Hepatocyte (in vitro differentiated cells): ENCODE measurements around the gene CX3CR1. TPM values are rescaled to one million over a fixed set of nuclear protein-coding genes. Genes with fewer than 3 reads are reported as not detected.

Source experiments
- DNase-seq: peaks from one replicate; pipeline ENCODE4 v3.0.0-alpha.2; 2016; ENCODE audit warnings: low spot score
- H2AFZ ChIP-seq: fragments of 200-600 bp; sonication (generic); 2 replicates; pipeline ENCODE4 v1.6.0; 2016; ENCODE audit warnings: antibody characterized with exemption, mild to moderate bottlenecking
- H3K27ac ChIP-seq: fragments of 200-600 bp; sonication (generic); 2 replicates; pipeline ENCODE4 v1.5.1; 2016; ENCODE audit warnings: mild to moderate bottlenecking
- H3K27me3 ChIP-seq: fragments of 200-600 bp; sonication (generic); 2 replicates; pipeline ENCODE4 v1.6.1; 2016
- H3K36me3 ChIP-seq: fragments of 200-600 bp; sonication (generic); replicated peaks from 2 replicates; pipeline ENCODE4 v1.5.1; 2016; ENCODE audit warnings: low read depth; ENCODE audit not compliant: insufficient read depth
- H3K4me1 ChIP-seq: fragments of 200-600 bp; sonication (generic); 2 replicates; pipeline ENCODE4 v1.5.1; 2016; ENCODE audit warnings: mild to moderate bottlenecking, moderate library complexity; ENCODE audit not compliant: insufficient read depth
- H3K4me2 ChIP-seq: fragments of 200-600 bp; sonication (generic); 2 replicates; pipeline ENCODE4 v1.6.0; 2016
- H3K4me3 ChIP-seq: fragments of 200-600 bp; sonication (generic); 2 replicates; pipeline ENCODE4 v1.5.1; 2016; ENCODE audit warnings: mild to moderate bottlenecking
- H3K79me2 ChIP-seq: fragments of 200-600 bp; sonication (generic); 2 replicates; pipeline ENCODE4 v1.6.0; 2017; ENCODE audit warnings: mild to moderate bottlenecking
- H3K9me2 ChIP-seq: fragments of 200-600 bp; sonication (generic); replicated peaks from 2 replicates; pipeline ENCODE4 v1.6.0; 2017; ENCODE audit warnings: mild to moderate bottlenecking; ENCODE audit not compliant: insufficient read depth
- H3K9me3 ChIP-seq: fragments of 200-600 bp; sonication (generic); 2 replicates; pipeline ENCODE4 v1.5.1; 2016; ENCODE audit warnings: low read depth, mild to moderate bottlenecking
- H4K20me1 ChIP-seq: fragments of 200-600 bp; sonication (generic); 2 replicates; pipeline ENCODE4 v1.6.0; 2016; ENCODE audit warnings: mild to moderate bottlenecking; ENCODE audit not compliant: insufficient read depth, poor library complexity, severe bottlenecking
- CTCF ChIP-seq: fragments of 200-600 bp; sonication (generic); IDR thresholded peaks from 2 replicates; pipeline ENCODE4 v1.5.1; 2016; ENCODE audit warnings: antibody characterized with exemption, mild to moderate bottlenecking; ENCODE audit not compliant: poor library complexity
- EZH2 ChIP-seq: fragments of 200-600 bp; sonication (generic); IDR thresholded peaks from 2 replicates; pipeline ENCODE4 v1.6.1; 2016; ENCODE audit warnings: antibody characterized with exemption, mild to moderate bottlenecking, borderline replicate concordance
- EZH2phosphoT487 ChIP-seq: fragments of 200-600 bp; sonication (generic); IDR thresholded peaks from one replicate; pipeline ENCODE4 v1.6.1; 2018; ENCODE audit warnings: antibody characterized with exemption, mild to moderate bottlenecking, low read depth, moderate library complexity; ENCODE audit not compliant: unreplicated experiment, severe bottlenecking
- WGBS: methylation state at CpG from one replicate; pipeline ENCODE4 v1.1.6; 2016; ENCODE audit warnings: low lambda C conversion rate; ENCODE audit errors: missing lambda C conversion rate; 5-methylcytosine and 5-hydroxymethylcytosine counted together
- polyA plus RNA-seq: library from polyadenylated mRNA; unstranded; fragments of >200 nt; fragmentation: Nextera tagmentation; extraction: Ambion mirVana; gene quantifications from 2 replicates; pipeline ENCODE4 v1.2.1, GENCODE V29; 2016
- total RNA-seq: library from RNA; depleted of rRNA; stranded (reverse); fragments of >200 nt; gene quantifications from 2 replicates; pipeline ENCODE4 v1.2.3, GENCODE V29; 2014

CX3CR1 gene
- total and polyA plus RNA-seq, 2 experiments from 2014 or later, result 0.70 TPM; not detected in 1

- Histone ChIP-seq H3K36me3 (no peaks in the 10 kb centered on the region), H3K27ac (no peak overlapping the region), H3K79me2 (no peaks in the 10 kb centered on the region), H3K4me3 (no peak overlapping the region), H3K4me2 (no peak overlapping the region), H3K9me2 (no peaks in the 10 kb centered on the region), H3K27me3 (no peaks in the 10 kb centered on the region), H3K4me1 (no peaks in the 10 kb centered on the region), H4K20me1 (no peaks in the 10 kb centered on the region), H3K9me3 (no peaks in the 10 kb centered on the region), H2AFZ (no peak overlapping the region)
- no peak for DNase-seq
- WGBS, result 57% methylated on average over 2 of the region's 2 CpGs
- TF ChIP-seq EZH2 (no peak), CTCF (no peak), EZH2phosphoT487 (no peak)
Measured at GRCh38 chr3:39224288-39224687, 55.5 kb downstream of the CX3CR1 start.

- TF ChIP-seq EZH2 (no peak), EZH2phosphoT487 (no peak), CTCF (no peak)
- H3K9me3 ChIP-seq, result no peaks in the 10 kb centered on the region
- H3K4me2 ChIP-seq, result no peak overlapping the region
Measured at GRCh38 chr3:39222939-39223338, 56.9 kb downstream of the CX3CR1 start.

GRCh38 chr3:39222462-39222861, 57.4 kb downstream of the CX3CR1 start:
- H3K79me2 ChIP-seq, result no peaks in the 10 kb centered on the region
- no peak for TF ChIP-seq EZH2
- no peak for TF ChIP-seq EZH2phosphoT487
- TF ChIP-seq CTCF, result no peak
- H3K9me2 ChIP-seq, result no peaks in the 10 kb centered on the region
- H3K4me2 ChIP-seq, result no peak overlapping the region
- no peak for DNase-seq
- no peaks in the 10 kb centered on the region for H3K4me1 ChIP-seq
- no peaks in the 10 kb centered on the region for H3K36me3 ChIP-seq
- H4K20me1 ChIP-seq, result no peaks in the 10 kb centered on the region
- no peaks in the 10 kb centered on the region for H3K27me3 ChIP-seq
- H3K27ac ChIP-seq, result no peak overlapping the region
- H3K9me3 ChIP-seq, result no peaks in the 10 kb centered on the region
- no peak overlapping the region for H2AFZ ChIP-seq
- H3K4me3 ChIP-seq, result no peak overlapping the region
- WGBS, result 79% methylated on average over 1 of the region's 1 CpG

More at GRCh38 chr3:39222939-39223338, 56.9 kb downstream of the CX3CR1 start:
- Histone ChIP-seq H3K4me3 (no peak overlapping the region), H3K79me2 (no peaks in the 10 kb centered on the region), H3K27ac (no peak overlapping the region), H3K9me2 (no peaks in the 10 kb centered on the region), H4K20me1 (no peaks in the 10 kb centered on the region), H2AFZ (no peak overlapping the region), H3K36me3 (no peaks in the 10 kb centered on the region), H3K4me1 (no peaks in the 10 kb centered on the region), H3K27me3 (no peaks in the 10 kb centered on the region)
- WGBS, result 89% methylated on average over 2 of the region's 2 CpGs
- no peak for DNase-seq

GRCh38 chr3:39221141-39221530, 58.7 kb downstream of the CX3CR1 start:
- no peak overlapping the region for H3K4me3 ChIP-seq
- H3K4me2 ChIP-seq, result no peak overlapping the region
- no peaks in the 10 kb centered on the region for H3K9me2 ChIP-seq
- TF ChIP-seq EZH2phosphoT487 (no peak), EZH2 (no peak), CTCF (no peak)
- no peaks in the 10 kb centered on the region for H3K4me1 ChIP-seq
- H2AFZ ChIP-seq, result no peak overlapping the region
- H3K27me3 ChIP-seq, result no peaks in the 10 kb centered on the region
- no peaks in the 10 kb centered on the region for H3K36me3 ChIP-seq
- H3K79me2 ChIP-seq, result no peaks in the 10 kb centered on the region
- no peak for DNase-seq
- no peaks in the 10 kb centered on the region for H3K9me3 ChIP-seq
- H4K20me1 ChIP-seq, result no peaks in the 10 kb centered on the region
- no peak overlapping the region for H3K27ac ChIP-seq
